T-cell (primary cell): ENCODE data around the gene ZNF469. TPM values are rescaled to one million over a fixed set of nuclear protein-coding genes. Genes with fewer than 3 reads are reported as not detected.

Experiments
- ATAC-seq, 4 experiments: fragments of 200-7000 bp in 3 of 4; fragments of 150-1000 bp in 1 of 4; cut with Tn5 transposase; replicated peaks in 1 of 4; 1 replicate in 3 of 4; 2 replicates in 1 of 4; pipeline ENCODE4 v1.10.0; 2021; ENCODE audit warnings: moderate library complexity in 3 of 4, mild to moderate bottlenecking in 2 of 4, moderate number of reproducible peaks in 1 of 4
- CTCF ChIA-PET, 2 donors: fragments of 300-600 bp; sonication (Branson Sonifier 250); formaldehyde crosslinking; loops; one replicate each; lab custom pipeline; 2022; ENCODE audit warnings: antibody characterized with exemption in 2 of 2; lab: Charles Lee
- POLR2A ChIA-PET, 2 donors: fragments of 300-600 bp; sonication (Branson Sonifier 250); formaldehyde crosslinking; loops; one replicate each; lab custom pipeline; 2022; ENCODE audit warnings: antibody characterized with exemption in 2 of 2; lab: Charles Lee
- DNase-seq, 35 experiments: peaks; one replicate each; pipeline versions ENCODE4 v3.0.0 to v3.0.0-alpha.2; 2013 to 2023
- H3K27ac ChIP-seq: one replicate; pipeline ENCODE4 v1.5.1; 2013; ENCODE audit warnings: low read length
- H3K27me3 ChIP-seq, 2 experiments: replicated peaks in 1 of 2; 1 replicate in 1 of 2; 2 replicates in 1 of 2; pipeline versions ENCODE4 v1.6.1 to v1.7.0; 2013; ENCODE audit warnings: low read length in 1 of 2, mixed read lengths in 1 of 2; ENCODE audit not compliant: control insufficient read depth in 2 of 2, insufficient read depth in 2 of 2; ENCODE audit errors: extremely low read depth in 1 of 2
- H3K36me3 ChIP-seq, 2 donors: 1 replicate in 1 of 2; 2 replicates in 1 of 2; pipeline versions ENCODE4 v1.6.1 to v1.7.0; 2013; ENCODE audit warnings: low read length in 1 of 2; ENCODE audit not compliant: control insufficient read depth in 2 of 2, insufficient read depth in 1 of 2; ENCODE audit errors: extremely low read depth in 1 of 2
- H3K4me1 ChIP-seq, 2 experiments: 1 replicate in 1 of 2; 2 replicates in 1 of 2; pipeline versions ENCODE4 v1.6.1 to v1.7.0; 2013; ENCODE audit warnings: low read length in 2 of 2, mixed read lengths in 1 of 2; ENCODE audit not compliant: insufficient read depth in 2 of 2, control insufficient read depth in 1 of 2; ENCODE audit errors: extremely low read depth in 1 of 2
- H3K4me3 ChIP-seq, 2 donors: 1 replicate in 1 of 2; 2 replicates in 1 of 2; pipeline versions ENCODE4 v1.5.1 to v1.7.0; 2013; ENCODE audit warnings: mild to moderate bottlenecking in 2 of 2, low read length in 1 of 2, moderate library complexity in 1 of 2; ENCODE audit not compliant: control insufficient read depth in 1 of 2; ENCODE audit errors: extremely low read depth in 1 of 2
- H3K9me3 ChIP-seq: 2 replicates; pipeline ENCODE4 v1.7.0; 2013
- H3K27ac Mint-ChIP-seq, 2 donors: one replicate each; pipeline ENCODE4 v1.8.0; 2020 to 2021; ENCODE audit warnings: mild to moderate bottlenecking in 2 of 2, mixed read lengths in 2 of 2
- H3K27me3 Mint-ChIP-seq, 2 donors: one replicate each; pipeline ENCODE4 v1.8.0; 2021 to 2022; ENCODE audit warnings: mixed read lengths in 2 of 2
- H3K36me3 Mint-ChIP-seq: one replicate; pipeline ENCODE4 v1.8.0; 2021; ENCODE audit warnings: mixed read lengths
- H3K4me1 Mint-ChIP-seq, 3 donors: one replicate each; pipeline ENCODE4 v1.8.0; 2020 to 2022; ENCODE audit warnings: mixed read lengths in 3 of 3, mild to moderate bottlenecking in 1 of 3
- H3K4me3 Mint-ChIP-seq, 3 donors: one replicate each; pipeline ENCODE4 v1.8.0; 2020 to 2022; ENCODE audit warnings: mild to moderate bottlenecking in 3 of 3, mixed read lengths in 3 of 3, moderate library complexity in 3 of 3
- H3K9me3 Mint-ChIP-seq, 3 donors: one replicate each; pipeline ENCODE4 v1.8.0; 2020 to 2022; ENCODE audit warnings: mixed read lengths in 3 of 3
- WGBS: methylation state at CpG from one replicate; pipeline ENCODE4 v1.1.5; 2013; ENCODE audit warnings: missing lambda C conversion rate; ENCODE audit not compliant: insufficient coverage; 5-methylcytosine and 5-hydroxymethylcytosine counted together
- total RNA-seq, 35 experiments: library from RNA in 6 of 35; stranded (reverse) in 6 of 35; fragments of 120-200 nt in 1 of 35; gene quantifications; one replicate each; pipeline versions ENCODE4 v1.2.1 to v1.2.4 and lab custom pipeline; 2013 to 2026

ZNF469 gene
- total RNA-seq, 5 donors from 2014 or later (not counting 1 experiment from before 2014, with no cell fraction given): 0.63 to 1.8 (median 1.6) TPM

DNA sequence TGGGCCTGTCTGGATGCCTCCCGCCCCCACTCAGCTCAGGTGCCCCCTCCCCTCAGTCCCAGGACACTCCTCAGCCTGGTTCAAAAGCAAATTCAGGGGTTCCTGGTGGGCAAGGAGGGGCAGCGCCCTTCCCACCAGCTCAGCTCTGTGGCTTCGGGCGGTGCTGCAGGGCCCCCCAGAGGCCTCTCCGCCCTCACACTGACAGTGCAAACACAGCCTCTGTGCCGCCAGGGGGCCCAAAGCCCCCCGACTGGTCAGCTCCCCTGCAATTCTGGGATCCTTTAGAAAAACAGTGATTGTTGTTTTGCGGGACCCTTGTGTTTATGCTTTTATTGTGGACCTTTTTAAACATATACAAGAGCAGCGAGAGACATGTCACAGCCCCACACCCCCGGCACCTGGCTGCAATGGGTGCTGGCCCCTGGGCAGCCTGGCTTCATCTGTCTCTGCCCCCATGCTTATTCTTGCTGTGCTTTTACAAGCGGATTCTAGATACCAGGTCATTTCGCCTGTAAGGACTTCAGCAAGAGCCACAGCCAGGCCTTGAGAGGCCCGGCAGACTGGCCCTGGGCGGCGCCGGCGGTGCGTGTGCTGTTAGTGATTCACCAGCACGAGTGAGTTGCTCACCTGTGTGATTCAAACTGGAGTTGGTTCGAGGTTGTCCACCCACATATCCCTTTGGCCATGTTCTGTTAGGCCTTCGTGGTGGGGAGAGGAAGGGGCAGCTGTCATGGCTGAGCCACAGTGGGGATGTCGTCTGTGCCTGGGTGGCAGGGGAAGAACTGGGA, 21.2 kb downstream of the ZNF469 start:
- peaks cover 0 to 7% (median 5%) of the 10 kb centered on the region in 3 donors for H3K4me1 Mint-ChIP-seq

DNA sequence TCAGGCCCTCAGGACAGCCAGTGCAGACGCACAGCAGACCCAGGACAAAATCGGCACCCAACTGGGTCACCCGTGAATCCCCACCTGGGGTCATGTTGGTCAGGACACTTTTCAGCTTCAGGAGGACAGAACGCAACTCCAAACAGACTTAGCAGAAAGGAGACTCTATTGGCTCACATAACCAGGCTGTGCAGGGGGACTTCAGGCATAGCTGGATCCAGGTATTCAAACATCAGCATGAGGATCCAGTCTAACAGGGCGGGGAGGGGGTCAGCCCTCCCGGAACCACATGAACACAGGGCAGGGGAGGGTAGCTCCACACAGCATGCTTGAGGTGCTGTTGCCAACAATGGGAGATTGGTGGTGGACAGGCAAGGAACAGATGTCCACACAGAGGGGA, 22.0 kb downstream of the ZNF469 start:
- POLR2A ChIA-PET: no interaction called here
- H3K4me3 Mint-ChIP-seq: no peak overlapping the region
- CTCF ChIA-PET: no interaction called here
- no peak overlapping the region for H3K27ac Mint-ChIP-seq
- Histone ChIP-seq H3K4me1 (peaks cover 0 to 8% of the 10 kb centered on the region in 2 experiments), H3K9me3 (no peaks in the 10 kb centered on the region), H3K36me3 (no peaks in the 10 kb centered on the region), H3K27me3 (peaks cover 0 to 8% of the 10 kb centered on the region in 2 experiments), H3K27ac (no peak overlapping the region), H3K4me3 (no peak overlapping the region)
- H3K36me3 Mint-ChIP-seq: no peaks in the 10 kb centered on the region
- peaks cover 0 to 7% (median 5%) of the 10 kb centered on the region in 3 donors for H3K4me1 Mint-ChIP-seq
- no peak for DNase-seq
- no peaks in the 10 kb centered on the region for H3K9me3 Mint-ChIP-seq
- no peak for ATAC-seq
- WGBS: 72% methylated on average over 5 of the region's 6 CpGs
- no peaks in the 10 kb centered on the region for H3K27me3 Mint-ChIP-seq

More for the DNA sequence above, 21.2 kb downstream of the ZNF469 start:
- H3K27me3 ChIP-seq: peaks cover 0 to 8% of the 10 kb centered on the region in 2 experiments
- ChIA-PET CTCF (no interaction called here), POLR2A (no interaction called here)
- H3K27ac ChIP-seq: no peak overlapping the region
- ATAC-seq (no peak), DNase-seq (no peak)
- H3K27me3 Mint-ChIP-seq: no peaks in the 10 kb centered on the region
- H3K4me3 Mint-ChIP-seq: no peak overlapping the region
- no peaks in the 10 kb centered on the region for H3K9me3 ChIP-seq
- H3K4me3 ChIP-seq: no peak overlapping the region
- H3K27ac Mint-ChIP-seq: no peak overlapping the region
- H3K36me3 Mint-ChIP-seq: no peaks in the 10 kb centered on the region
- no peaks in the 10 kb centered on the region for H3K36me3 ChIP-seq
- WGBS: 76% methylated on average over 19 of the region's 22 CpGs
- peaks cover 0 to 8% of the 10 kb centered on the region in 2 experiments for H3K4me1 ChIP-seq
- no peaks in the 10 kb centered on the region for H3K9me3 Mint-ChIP-seq

DNA sequence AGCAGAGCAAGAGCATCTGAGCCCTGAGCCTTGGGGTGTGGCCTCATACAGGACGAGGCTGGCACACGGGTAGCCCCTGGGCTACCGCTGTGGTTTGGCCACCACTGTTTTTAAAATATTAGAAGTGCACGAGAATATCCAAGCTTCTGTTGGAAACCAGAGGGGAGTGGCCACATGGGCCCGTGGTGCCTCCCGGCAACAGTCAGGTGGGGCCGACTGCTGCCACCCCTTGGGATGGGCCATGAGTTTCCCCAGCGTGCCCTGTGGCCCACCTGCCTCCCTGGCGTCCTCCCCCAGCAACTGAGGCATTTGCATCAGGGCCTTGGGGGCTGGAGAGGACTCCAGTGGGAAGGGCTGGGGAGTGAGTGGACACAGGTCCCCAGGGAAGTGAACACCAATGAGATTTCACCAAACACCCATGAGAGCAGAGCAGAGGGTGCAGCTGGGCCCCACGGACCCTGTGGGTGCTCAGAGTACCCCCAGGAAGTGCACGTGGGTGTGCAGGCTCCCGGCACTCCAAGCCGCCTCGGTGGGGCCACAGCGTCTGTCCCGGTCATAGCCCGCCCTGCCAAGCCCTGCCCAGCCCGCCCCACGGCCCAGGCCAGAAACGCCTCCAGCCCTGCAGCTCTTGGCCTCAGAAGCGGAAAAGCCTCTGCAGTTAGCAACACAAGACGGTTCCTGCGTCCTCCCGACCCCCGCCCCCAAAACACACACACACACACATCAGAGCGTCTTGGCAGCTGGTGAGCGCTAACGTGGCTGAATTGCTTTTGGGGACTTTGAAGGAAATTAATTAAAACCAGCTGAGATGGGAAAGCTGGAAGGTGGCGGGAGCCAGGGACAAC, 22.7 kb downstream of the ZNF469 start:
- no peak overlapping the region for H3K27ac Mint-ChIP-seq
- WGBS: 72% methylated on average over 16 of the region's 29 CpGs
- peaks cover 0 to 7% (median 5%) of the 10 kb centered on the region in 3 donors for H3K4me1 Mint-ChIP-seq
- Histone ChIP-seq H3K27ac (no peak overlapping the region), H3K4me3 (no peak overlapping the region), H3K36me3 (no peaks in the 10 kb centered on the region), H3K27me3 (peaks cover 0 to 8% of the 10 kb centered on the region in 2 experiments), H3K9me3 (no peaks in the 10 kb centered on the region), H3K4me1 (peaks cover 0 to 8% of the 10 kb centered on the region in 2 experiments)
- no peaks in the 10 kb centered on the region for H3K9me3 Mint-ChIP-seq
- no peak for ATAC-seq
- H3K4me3 Mint-ChIP-seq: no peak overlapping the region
- DNase-seq: no peak
- CTCF ChIA-PET: no interaction called here
- POLR2A ChIA-PET: no interaction called here
- H3K27me3 Mint-ChIP-seq: no peaks in the 10 kb centered on the region
- H3K36me3 Mint-ChIP-seq: no peaks in the 10 kb centered on the region

DNA sequence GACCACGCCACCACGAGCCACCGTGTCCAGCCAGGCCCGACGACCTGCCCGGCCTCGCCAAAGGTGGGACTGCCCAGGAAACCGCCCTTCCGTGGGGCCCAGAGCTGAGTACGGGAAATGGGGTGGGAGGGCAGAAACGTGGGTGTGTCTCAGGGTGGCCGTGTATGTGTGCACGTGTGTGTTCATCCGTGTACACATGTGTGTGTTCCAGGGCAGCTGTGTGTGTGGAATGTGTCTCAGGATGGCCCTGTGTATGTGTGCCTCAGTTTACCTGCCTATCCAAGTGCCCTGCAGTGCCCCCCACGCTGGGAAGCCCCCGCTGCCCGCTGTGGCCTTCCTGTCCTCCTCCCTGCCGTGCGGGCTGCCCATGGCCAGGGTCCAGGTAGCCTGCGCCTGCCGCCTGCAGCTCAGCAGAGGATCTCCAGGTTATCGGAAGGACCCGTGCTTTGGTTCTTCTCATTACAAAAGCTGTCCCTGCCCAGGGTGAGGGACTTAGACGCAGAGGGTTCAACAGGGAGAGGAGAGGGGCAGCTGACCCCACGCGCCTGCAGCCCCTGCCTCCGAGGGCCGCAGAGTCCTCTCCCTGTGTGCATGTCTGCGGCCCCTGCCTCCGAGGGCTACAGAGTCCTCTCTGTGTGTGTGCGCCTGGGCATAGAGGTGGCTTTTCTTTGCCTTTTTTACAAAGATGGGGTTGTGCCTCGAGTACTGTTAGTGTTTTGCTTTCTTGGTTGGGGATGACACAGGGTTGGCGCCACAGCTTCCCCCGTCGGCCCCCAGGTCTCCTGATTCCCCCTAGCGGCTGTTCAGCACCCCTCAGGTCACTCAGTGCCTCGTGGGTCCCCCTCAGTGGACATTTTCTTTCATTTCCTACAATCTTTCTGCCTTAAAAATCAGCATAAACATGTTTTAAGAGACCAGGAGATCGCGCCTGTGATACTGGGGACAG, 23.6 kb downstream of the ZNF469 start:
- H3K4me1 Mint-ChIP-seq: peaks cover 0 to 7% (median 5%) of the 10 kb centered on the region in 3 donors
- H3K9me3 ChIP-seq: no peaks in the 10 kb centered on the region
- ATAC-seq (no peak), DNase-seq (no peak)
- no peak overlapping the region for H3K27ac ChIP-seq
- no peak overlapping the region for H3K4me3 ChIP-seq
- peak overlapping the region in 1 of 2 donors; percentile 43 for H3K27ac Mint-ChIP-seq
- ChIA-PET CTCF (no interaction called here), POLR2A (no interaction called here)
- no peaks in the 10 kb centered on the region for H3K9me3 Mint-ChIP-seq
- peaks cover 0 to 8% of the 10 kb centered on the region in 2 experiments for H3K27me3 ChIP-seq
- H3K36me3 ChIP-seq: no peaks in the 10 kb centered on the region
- H3K4me1 ChIP-seq: peaks cover 0 to 8% of the 10 kb centered on the region in 2 experiments
- H3K27me3 Mint-ChIP-seq: no peaks in the 10 kb centered on the region
- no peaks in the 10 kb centered on the region for H3K36me3 Mint-ChIP-seq
- 75% methylated on average over 36 of the region's 39 CpGs for WGBS
- no peak overlapping the region for H3K4me3 Mint-ChIP-seq

DNA sequence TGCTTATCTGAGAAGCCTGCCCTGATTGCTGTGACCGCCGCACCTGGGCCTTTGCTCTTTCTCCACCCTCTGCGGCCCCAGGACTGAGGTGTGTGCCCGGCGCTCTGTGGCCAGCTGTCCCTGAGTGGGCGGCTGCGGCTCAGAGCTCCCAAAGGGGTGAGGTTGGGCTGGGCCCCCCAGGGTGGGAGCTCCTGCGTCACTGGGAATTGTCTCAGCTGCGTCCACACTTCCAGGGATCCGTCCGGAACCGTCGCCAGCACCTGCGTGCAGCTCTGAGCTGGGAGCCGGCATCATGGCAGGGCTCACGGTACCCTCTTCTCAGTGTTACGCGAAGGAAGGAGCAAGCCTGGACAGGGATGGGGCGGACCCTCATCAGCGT, 24.3 kb downstream of the ZNF469 start:
- WGBS: 94% methylated on average over 20 of the region's 20 CpGs
- POLR2A ChIA-PET: no interaction called here

DNA sequence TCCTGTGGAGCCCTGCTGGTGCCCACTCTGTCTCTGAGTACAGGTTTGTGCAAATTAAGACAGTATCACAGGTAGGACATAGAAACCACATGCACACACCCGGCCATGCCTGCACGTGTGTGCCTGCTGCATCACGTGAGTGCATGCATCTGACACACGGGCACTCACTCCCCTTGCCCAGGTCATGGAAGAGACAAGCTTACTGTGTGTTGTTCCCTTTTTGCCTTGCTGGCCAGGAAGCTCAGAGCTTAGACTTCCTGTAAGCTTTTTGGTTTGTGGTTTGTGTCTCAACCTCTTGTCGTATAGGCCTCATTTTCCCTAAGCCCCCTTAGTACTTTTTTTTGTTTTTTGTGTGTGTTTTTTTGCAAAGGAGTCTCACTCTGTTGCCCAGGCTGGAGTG, 25.0 kb downstream of the ZNF469 start:
- H3K27ac Mint-ChIP-seq: no peak overlapping the region
- no peak overlapping the region for H3K4me3 ChIP-seq
- 32% methylated on average over 4 of the region's 5 CpGs for WGBS
- no peak for DNase-seq
- ChIA-PET POLR2A (no interaction called here), CTCF (no interaction called here)
- peaks cover 0 to 8% of the 10 kb centered on the region in 2 experiments for H3K27me3 ChIP-seq
- H3K27ac ChIP-seq: no peak overlapping the region
- no peaks in the 10 kb centered on the region for H3K27me3 Mint-ChIP-seq
- no peak overlapping the region for H3K4me3 Mint-ChIP-seq
- no peaks in the 10 kb centered on the region for H3K9me3 Mint-ChIP-seq
- H3K9me3 ChIP-seq: no peaks in the 10 kb centered on the region
- H3K36me3 ChIP-seq: no peaks in the 10 kb centered on the region
- no peak for ATAC-seq
- peaks cover 0 to 8% of the 10 kb centered on the region in 2 experiments for H3K4me1 ChIP-seq
- no peaks in the 10 kb centered on the region for H3K36me3 Mint-ChIP-seq
- H3K4me1 Mint-ChIP-seq: peaks cover 0 to 7% (median 5%) of the 10 kb centered on the region in 3 donors

More for the DNA sequence above, 24.3 kb downstream of the ZNF469 start:
- Histone ChIP-seq H3K27ac (no peak overlapping the region), H3K4me1 (peaks cover 0 to 8% of the 10 kb centered on the region in 2 experiments), H3K4me3 (no peak overlapping the region), H3K9me3 (no peaks in the 10 kb centered on the region), H3K36me3 (no peaks in the 10 kb centered on the region), H3K27me3 (peaks cover 0 to 8% of the 10 kb centered on the region in 2 experiments)
- H3K36me3 Mint-ChIP-seq: no peaks in the 10 kb centered on the region
- H3K9me3 Mint-ChIP-seq: no peaks in the 10 kb centered on the region
- CTCF ChIA-PET: no interaction called here
- peak overlapping the region in 1 of 2 donors; percentile 43 for H3K27ac Mint-ChIP-seq
- no peak for ATAC-seq
- H3K27me3 Mint-ChIP-seq: no peaks in the 10 kb centered on the region
- H3K4me1 Mint-ChIP-seq: peaks cover 0 to 7% (median 5%) of the 10 kb centered on the region in 3 donors
- no peak overlapping the region for H3K4me3 Mint-ChIP-seq
- DNase-seq: no peak
